PC-3 (cell line): ENCODE measurements around the gene TAS2R14.

ENCODE experiments used
- EZH2 ChIP-seq: fragments of 300-600 bp; sonication (generic); IDR thresholded peaks from one replicate; pipeline ENCODE4 v1.6.1; 2017; ENCODE audit warnings: antibody characterized with exemption, mild to moderate bottlenecking, low read length; ENCODE audit not compliant: unreplicated experiment
- EZH2phosphoT487 ChIP-seq: fragments of 300-600 bp; sonication (generic); IDR thresholded peaks from 2 replicates; pipeline ENCODE4 v1.6.1; 2018; ENCODE audit warnings: mild to moderate bottlenecking, antibody characterized with exemption, low read length, borderline replicate concordance
- TF ChIP-seq, protein P1 (sequence below): fragments of 300-600 bp; sonication (generic); conservative IDR thresholded peaks from 2 replicates; pipeline ENCODE4 v1.5.1; 2017; ENCODE audit warnings: antibody characterized with exemption, low read depth, mild to moderate bottlenecking, low read length

DNA sequence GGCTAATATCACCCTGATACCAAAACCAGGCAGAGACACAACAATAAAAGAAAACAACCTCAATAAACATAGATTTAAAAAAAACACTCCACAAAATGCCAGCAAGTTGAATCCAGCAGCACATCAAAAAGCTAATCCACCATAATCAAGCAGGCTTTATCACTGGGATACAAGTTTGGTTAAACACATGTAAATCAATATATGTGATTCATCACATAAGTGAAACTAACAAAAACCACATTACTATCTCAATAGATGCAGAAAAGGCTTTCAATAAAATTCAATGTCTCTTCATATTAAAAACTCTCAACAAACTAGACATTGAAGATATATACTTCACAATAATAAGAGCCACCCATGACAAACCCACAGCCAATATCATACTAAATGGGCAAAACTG, 17.0 kb upstream of the TAS2R14 start:
- TF ChIP-seq, protein P1, sequence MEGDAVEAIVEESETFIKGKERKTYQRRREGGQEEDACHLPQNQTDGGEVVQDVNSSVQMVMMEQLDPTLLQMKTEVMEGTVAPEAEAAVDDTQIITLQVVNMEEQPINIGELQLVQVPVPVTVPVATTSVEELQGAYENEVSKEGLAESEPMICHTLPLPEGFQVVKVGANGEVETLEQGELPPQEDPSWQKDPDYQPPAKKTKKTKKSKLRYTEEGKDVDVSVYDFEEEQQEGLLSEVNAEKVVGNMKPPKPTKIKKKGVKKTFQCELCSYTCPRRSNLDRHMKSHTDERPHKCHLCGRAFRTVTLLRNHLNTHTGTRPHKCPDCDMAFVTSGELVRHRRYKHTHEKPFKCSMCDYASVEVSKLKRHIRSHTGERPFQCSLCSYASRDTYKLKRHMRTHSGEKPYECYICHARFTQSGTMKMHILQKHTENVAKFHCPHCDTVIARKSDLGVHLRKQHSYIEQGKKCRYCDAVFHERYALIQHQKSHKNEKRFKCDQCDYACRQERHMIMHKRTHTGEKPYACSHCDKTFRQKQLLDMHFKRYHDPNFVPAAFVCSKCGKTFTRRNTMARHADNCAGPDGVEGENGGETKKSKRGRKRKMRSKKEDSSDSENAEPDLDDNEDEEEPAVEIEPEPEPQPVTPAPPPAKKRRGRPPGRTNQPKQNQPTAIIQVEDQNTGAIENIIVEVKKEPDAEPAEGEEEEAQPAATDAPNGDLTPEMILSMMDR = no peak
- no peak for TF ChIP-seq EZH2
- TF ChIP-seq EZH2phosphoT487 = no peak
